Right lobe of liver (tissue), 6 donors: ENCODE measurements around the gene PCK1. TPM values are rescaled to one million over a fixed set of nuclear protein-coding genes. Genes with fewer than 3 reads are reported as not detected.

ENCODE experiments used
- ATAC-seq, 4 donors: fragments of 200-7000 bp; cut with Tn5 transposase; one replicate each; pipeline ENCODE4 v1.9.1; 2020; ENCODE audit warnings: mild to moderate bottlenecking in 4 of 4, moderate library complexity in 4 of 4
- DNase-seq, 3 donors: peaks; one replicate each; pipeline ENCODE4 v3.0.0-alpha.2; 2020
- H3K27ac ChIP-seq, 3 donors: fragments of 200-600 bp; one replicate each; pipeline ENCODE4 v1.8.0; 2022
- H3K27me3 ChIP-seq, 2 donors: fragments of 200-600 bp; one replicate each; pipeline ENCODE4 v1.8.0; 2022
- H3K36me3 ChIP-seq, 4 donors: fragments of 200-600 bp; sonication (generic) in 1 of 4; one replicate each; pipeline versions ENCODE4 v1.5.1 to v1.8.0; 2017 to 2022; ENCODE audit warnings: control low read depth in 1 of 4
- H3K4me1 ChIP-seq, 4 donors: fragments of 200-600 bp; sonication (generic) in 1 of 4; one replicate each; pipeline versions ENCODE4 v1.5.1 to v1.8.0; 2017 to 2022; ENCODE audit warnings: control low read depth in 1 of 4
- H3K4me3 ChIP-seq, 3 donors: fragments of 200-600 bp; one replicate each; pipeline ENCODE4 v1.8.0; 2022
- H3K9me3 ChIP-seq, 4 donors: fragments of 200-600 bp; sonication (generic) in 1 of 4; one replicate each; pipeline versions ENCODE4 v1.5.1 to v1.8.0; 2017 to 2022; ENCODE audit warnings: control low read depth in 1 of 4
- CTCF ChIP-seq, 4 donors: fragments of 200-600 bp in 3 of 4; fragments of 450-650 bp in 1 of 4; IDR thresholded peaks; one replicate each; pipeline versions ENCODE4 v1.5.1 to v1.8.0; 2016 to 2022; ENCODE audit warnings: antibody characterized with exemption in 4 of 4, mild to moderate bottlenecking in 2 of 4
- POLR2A ChIP-seq: fragments of 450-650 bp; IDR thresholded peaks from one replicate; pipeline ENCODE4 v1.6.1; 2017; ENCODE audit warnings: antibody characterized with exemption, mild to moderate bottlenecking
- WGBS: methylation state at CpG from one replicate; pipeline ENCODE4 v1.1.6; 2018; ENCODE audit warnings: low coverage, low lambda C conversion rate; ENCODE audit not compliant: insufficient coverage; ENCODE audit errors: missing lambda C conversion rate; 5-methylcytosine and 5-hydroxymethylcytosine counted together
- intact Hi-C, 2 donors: fragments of 100-400 bp; cut with DNase I; formaldehyde crosslinking; loops; one replicate each; pipeline versions ENCODE4 v1.11.2 to v1.14.1; 2022
- total RNA-seq, 6 experiments: library from RNA; depleted of rRNA in 2 of 6; stranded (reverse); fragments of >200 nt in 2 of 6; fragmentation: NEBNext Ultra II Directional in 3 of 6; extraction: Animal tissue kit (Norgen Biotek cat#: 25700) in 3 of 6; gene quantifications; one replicate each; pipeline versions ENCODE4 v1.1.0 to v1.2.4, GENCODE V29; 2016 to 2023
- donor health status: DM: no; HTN: yes; CAD: no.
- donor health status: DM: no; HTN: no; CAD: no.
- donor health status: DM: no; HTN: no; CAD: no.
- donor health status: DM: no; HTN: yes; CAD: no.
- donor health status: DM: no; HTN: yes; CAD: no.

PCK1 gene
- total RNA-seq, 6 experiments from 2014 or later = 187 to 1,757 (median 778) TPM

GRCh38 chr20:57605045-57605444 is 44.1 kb downstream of the PCK1 start:
- Histone ChIP-seq H3K4me3 (no peak overlapping the region), H3K4me1 (no peaks in the 10 kb centered on the region), H3K9me3 (no peaks in the 10 kb centered on the region), H3K27ac (no peak overlapping the region), H3K27me3 (no peaks in the 10 kb centered on the region), H3K36me3 (no peaks in the 10 kb centered on the region)
- ATAC-seq = peak in 1 of 4 donors; percentile 24
- 37% methylated on average over 5 of the region's 5 CpGs for WGBS
- DNase-seq = no peak
- intact Hi-C loops = no loop called here
- TF ChIP-seq CTCF (IDR thresholded peaks at IDR 0.05) (no peak), POLR2A (no peak)

GRCh38 chr20:57605878-57606277 is 45.0 kb downstream of the PCK1 start:
- Histone ChIP-seq H3K27ac (no peak overlapping the region), H3K36me3 (no peaks in the 10 kb centered on the region), H3K4me3 (no peak overlapping the region), H3K4me1 (no peaks in the 10 kb centered on the region), H3K9me3 (no peaks in the 10 kb centered on the region), H3K27me3 (no peaks in the 10 kb centered on the region)
- no peak for DNase-seq
- no peak for ATAC-seq
- WGBS = 43% methylated on average over 5 of the region's 5 CpGs
- intact Hi-C loops = no loop called here
- TF ChIP-seq CTCF (IDR thresholded peaks at IDR 0.05) (no peak), POLR2A (no peak)

- intact Hi-C loops = no loop called here
- no peak for ATAC-seq
- Histone ChIP-seq H3K36me3 (no peaks in the 10 kb centered on the region), H3K27me3 (no peaks in the 10 kb centered on the region), H3K4me3 (no peak overlapping the region), H3K4me1 (no peaks in the 10 kb centered on the region), H3K9me3 (no peaks in the 10 kb centered on the region), H3K27ac (no peak overlapping the region)
- TF ChIP-seq POLR2A = no peak
- TF ChIP-seq CTCF (IDR thresholded peaks at IDR 0.05) = no peak
- WGBS = 64% methylated on average over 3 of the region's 7 CpGs
- DNase-seq = no peak
Measured at GRCh38 chr20:57608516-57608915, 47.6 kb downstream of the PCK1 start.

- no peaks in the 10 kb centered on the region for H3K4me1 ChIP-seq
- H3K27ac ChIP-seq = no peak overlapping the region
- intact Hi-C loops = no loop called here
- WGBS = 51% methylated on average over 4 of the region's 16 CpGs
- H3K4me3 ChIP-seq = no peak overlapping the region
- H3K9me3 ChIP-seq = no peaks in the 10 kb centered on the region
- H3K27me3 ChIP-seq = no peaks in the 10 kb centered on the region
- TF ChIP-seq CTCF (IDR thresholded peaks at IDR 0.05) (no peak), POLR2A (no peak)
- no peak for DNase-seq
- no peak for ATAC-seq
- no peaks in the 10 kb centered on the region for H3K36me3 ChIP-seq
Measured at GRCh38 chr20:57609086-57609841, 48.4 kb downstream of the PCK1 start.
